Stimulated activated effector memory CD8-positive, alpha-beta T cell treated with anti-CD3 and anti-CD28 coated beads, Interleukin-12 subunit alpha, Interleukin-12 subunit beta, amount 100 ng/mL, for 72 hours (primary cell): ENCODE measurements around the gene COPE.
"Not testable (repeated sequence)": the region's sequence is repeated elsewhere in the genome, so short reads cannot be mapped to it uniquely, and the experiment has no call there.

Experiments
- ATAC-seq: fragments of 150-1000 bp; cut with Tn5 transposase; 2 replicates; pipeline ENCODE4 v1.10.0; 2021
- DNase-seq, 2 donors: peaks; one replicate each; pipeline ENCODE4 v3.0.0; 2021 to 2022; ENCODE audit warnings: low spot score in 2 of 2
- H3K27ac Mint-ChIP-seq: one replicate; pipeline ENCODE4 v1.8.0; 2022; ENCODE audit warnings: mild to moderate bottlenecking, mixed read lengths
- H3K36me3 Mint-ChIP-seq: one replicate; pipeline ENCODE4 v1.8.0; 2022; ENCODE audit warnings: mild to moderate bottlenecking, mixed read lengths
- H3K4me1 Mint-ChIP-seq: one replicate; pipeline ENCODE4 v1.8.0; 2022; ENCODE audit warnings: mixed read lengths
- H3K4me3 Mint-ChIP-seq: one replicate; pipeline ENCODE4 v1.8.0; 2022; ENCODE audit warnings: mild to moderate bottlenecking, mixed read lengths
- H3K9me3 Mint-ChIP-seq: one replicate; pipeline ENCODE4 v1.8.0; 2022; ENCODE audit warnings: mixed read lengths

Gene COPE

DNA sequence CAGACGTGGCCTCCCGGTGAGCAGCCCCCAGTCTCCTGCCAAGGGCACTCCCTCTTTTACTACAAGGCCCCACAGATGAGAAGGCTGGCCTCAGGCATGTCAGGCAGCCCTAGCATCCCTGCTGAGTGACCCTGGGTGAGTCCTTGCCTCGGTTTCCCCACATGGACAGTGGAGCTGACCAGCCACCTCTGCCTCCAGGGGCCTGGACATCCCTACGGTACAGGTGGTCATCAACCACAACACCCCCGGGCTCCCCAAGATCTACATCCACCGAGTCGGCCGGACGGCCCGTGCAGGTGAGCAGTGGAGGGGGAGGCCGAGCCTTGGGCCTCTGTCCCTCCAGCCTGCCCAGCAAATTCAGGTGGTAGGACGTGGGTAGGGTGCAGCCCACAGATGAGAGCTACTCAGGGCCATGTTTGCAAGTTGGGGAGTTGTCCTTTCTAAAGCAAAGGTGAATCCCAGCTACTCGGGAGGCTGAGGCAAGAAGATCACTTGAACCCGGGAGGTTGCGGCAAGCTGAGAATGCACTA is 5.6 kb upstream of the COPE start:
- ATAC-seq = no peak
- Mint-ChIP-seq H3K4me3 (no peak overlapping the region), H3K4me1 (peaks cover 18% of the 10 kb centered on the region), H3K36me3 (peaks cover 73% of the 10 kb centered on the region), H3K27ac (peak overlapping the region; percentile 37), H3K9me3 (no peaks in the 10 kb centered on the region)
- no peak for DNase-seq

GRCh38 chr19:18922228-18922985 is 3.2 kb upstream of the COPE start:
- Mint-ChIP-seq H3K9me3 (no peaks in the 10 kb centered on the region), H3K4me1 (peaks cover 28% of the 10 kb centered on the region), H3K36me3 (peaks cover 88% of the 10 kb centered on the region), H3K27ac (no peak overlapping the region), H3K4me3 (no peak overlapping the region)
- no peak for ATAC-seq
- no peak for DNase-seq

- DNase-seq (no peak), ATAC-seq (no peak)
- no peaks in the 10 kb centered on the region for H3K9me3 Mint-ChIP-seq
- H3K27ac Mint-ChIP-seq = no peak overlapping the region
- peaks cover 88% of the 10 kb centered on the region for H3K36me3 Mint-ChIP-seq
- H3K4me1 Mint-ChIP-seq = peaks cover 36% of the 10 kb centered on the region
- H3K4me3 Mint-ChIP-seq = peak overlapping the region; percentile 83
Measured at GRCh38 chr19:18921593-18921992, 2.4 kb upstream of the COPE start.

- DNase-seq = no peak
- Mint-ChIP-seq H3K4me1 (peaks cover 37% of the 10 kb centered on the region), H3K36me3 (peaks cover 88% of the 10 kb centered on the region), H3K9me3 (no peaks in the 10 kb centered on the region), H3K27ac (peak overlapping the region; percentile 91), H3K4me3 (peak overlapping the region; percentile 83)
- no peak for ATAC-seq
Measured at GRCh38 chr19:18920400-18920799, 1.2 kb upstream of the COPE start.

DNA sequence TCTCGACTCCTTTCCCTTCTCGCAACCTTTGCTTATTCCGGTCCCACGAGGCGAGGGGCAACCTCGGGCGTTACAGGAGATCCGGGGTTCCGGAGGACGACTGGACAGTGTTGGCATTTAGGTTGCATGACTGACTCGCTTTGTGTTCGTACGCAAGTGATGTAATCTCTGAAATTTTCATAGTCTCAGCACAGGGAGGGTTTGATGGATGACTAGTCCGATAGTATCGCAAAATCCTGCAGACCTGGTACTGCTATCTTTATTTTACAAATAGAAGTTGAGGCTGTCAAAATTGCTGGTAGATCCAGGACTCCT is 670 bp upstream of the COPE start:
- Mint-ChIP-seq H3K27ac (peak overlapping the region; percentile 91), H3K36me3 (peaks cover 88% of the 10 kb centered on the region), H3K4me1 (peaks cover 41% of the 10 kb centered on the region), H3K9me3 (no peaks in the 10 kb centered on the region), H3K4me3 (peak overlapping the region; percentile 83)
- no peak for DNase-seq
- ATAC-seq = no peak

- Mint-ChIP-seq H3K4me1 (peaks cover 52% of the 10 kb centered on the region), H3K36me3 (peaks cover 88% of the 10 kb centered on the region), H3K4me3 (peak overlapping the region; percentile 83)
- DNase-seq, H3K9me3 Mint-ChIP-seq, H3K27ac Mint-ChIP-seq, ATAC-seq: not testable (repeated sequence)
Measured at GRCh38 chr19:18917593-18917992, 1.6 kb downstream of the COPE start.

DNA sequence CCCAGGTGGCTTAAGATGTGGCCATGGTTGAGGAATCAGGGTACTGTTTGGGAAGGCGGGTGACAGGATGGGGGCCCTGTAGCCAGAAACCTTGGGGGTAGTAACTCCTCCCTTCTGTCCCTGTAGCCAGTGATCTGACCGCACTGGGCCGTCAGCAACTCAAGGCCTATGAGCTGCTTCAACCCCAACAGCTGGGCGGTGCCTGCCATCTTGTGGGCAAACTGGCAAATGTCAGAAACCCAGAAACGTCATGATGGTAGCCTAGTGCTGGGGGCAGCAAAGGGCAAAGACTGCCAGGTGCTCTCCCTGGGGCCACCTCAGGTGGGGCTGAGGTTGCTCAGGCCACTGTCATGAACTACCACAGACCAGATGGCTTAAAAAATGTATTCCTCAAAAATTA is 3.5 kb downstream of the COPE start:
- Mint-ChIP-seq H3K27ac (no peak overlapping the region), H3K9me3 (no peaks in the 10 kb centered on the region), H3K4me1 (peaks cover 40% of the 10 kb centered on the region), H3K36me3 (peaks cover 89% of the 10 kb centered on the region), H3K4me3 (no peak overlapping the region)
- no peak for DNase-seq
- no peak for ATAC-seq

- Mint-ChIP-seq H3K36me3 (peaks cover 92% of the 10 kb centered on the region), H3K27ac (no peak overlapping the region), H3K9me3 (no peaks in the 10 kb centered on the region), H3K4me3 (no peak overlapping the region), H3K4me1 (peaks cover 45% of the 10 kb centered on the region)
- ATAC-seq = no peak
- DNase-seq = no peak
Measured at GRCh38 chr19:18913466-18913865, 5.7 kb downstream of the COPE start.

DNA sequence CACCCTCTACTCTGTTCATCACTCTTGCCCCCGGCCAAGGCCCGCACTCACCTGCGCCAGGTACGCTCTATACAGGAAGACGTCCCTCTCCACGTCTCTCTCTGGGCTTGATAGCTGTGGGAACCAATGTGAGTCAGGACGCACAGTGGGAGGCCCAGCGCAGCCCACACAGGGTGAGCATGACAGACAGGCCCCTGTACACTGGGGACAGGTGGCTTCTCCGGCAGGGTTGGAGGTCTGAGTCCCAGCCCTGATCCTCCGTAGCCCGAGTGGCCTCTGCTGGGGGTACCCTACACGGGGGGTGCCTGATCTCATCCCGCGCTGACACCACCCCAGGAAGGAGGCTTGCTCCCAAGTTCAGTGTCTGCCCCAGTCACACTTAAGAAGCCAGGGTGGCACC is 6.3 kb downstream of the COPE start:
- Mint-ChIP-seq H3K4me1 (peaks cover 41% of the 10 kb centered on the region), H3K9me3 (no peaks in the 10 kb centered on the region), H3K4me3 (no peak overlapping the region), H3K27ac (no peak overlapping the region), H3K36me3 (peaks cover 89% of the 10 kb centered on the region)
- ATAC-seq = no peak
- DNase-seq = no peak

- H3K4me3 Mint-ChIP-seq = no peak overlapping the region
- ATAC-seq = no peak
Measured at GRCh38 chr19:18910801-18911436, 8.3 kb downstream of the COPE start.

GRCh38 chr19:18910010-18910409 is 9.2 kb downstream of the COPE start:
- peaks cover 25% of the 10 kb centered on the region for H3K4me1 Mint-ChIP-seq
- ATAC-seq (no peak), DNase-seq (no peak)
- H3K9me3 Mint-ChIP-seq = no peaks in the 10 kb centered on the region
- peaks cover 76% of the 10 kb centered on the region for H3K36me3 Mint-ChIP-seq
- no peak overlapping the region for H3K27ac Mint-ChIP-seq
- no peak overlapping the region for H3K4me3 Mint-ChIP-seq

More at GRCh38 chr19:18910801-18911436, 8.3 kb downstream of the COPE start:
- no peaks in the 10 kb centered on the region for H3K9me3 Mint-ChIP-seq
- peaks cover 28% of the 10 kb centered on the region for H3K4me1 Mint-ChIP-seq
- no peak overlapping the region for H3K27ac Mint-ChIP-seq
- H3K36me3 Mint-ChIP-seq = peaks cover 76% of the 10 kb centered on the region
- no peak for DNase-seq

GRCh38 chr19:18908917-18909619 is 10.1 kb downstream of the COPE start:
- Mint-ChIP-seq H3K36me3 (peaks cover 70% of the 10 kb centered on the region), H3K27ac (no peak overlapping the region), H3K4me1 (peaks cover 21% of the 10 kb centered on the region), H3K9me3 (no peaks in the 10 kb centered on the region), H3K4me3 (no peak overlapping the region)
- DNase-seq (no peak), ATAC-seq (no peak)

GRCh38 chr19:18906605-18907519 is 12.3 kb downstream of the COPE start:
- Mint-ChIP-seq H3K4me1 (peaks cover 6% of the 10 kb centered on the region), H3K9me3 (no peaks in the 10 kb centered on the region), H3K36me3 (peaks cover 69% of the 10 kb centered on the region), H3K27ac (no peak overlapping the region), H3K4me3 (no peak overlapping the region)
- no peak for ATAC-seq
- no peak for DNase-seq

GRCh38 chr19:18905513-18906236 is 13.5 kb downstream of the COPE start:
- no peak for DNase-seq
- Mint-ChIP-seq H3K4me1 (peaks cover 6% of the 10 kb centered on the region), H3K4me3 (no peak overlapping the region), H3K27ac (no peak overlapping the region), H3K36me3 (peaks cover 64% of the 10 kb centered on the region), H3K9me3 (no peaks in the 10 kb centered on the region)
- no peak for ATAC-seq
